Vagina (tissue), 2 donors: ENCODE data around the gene TOLLIP. TPM values are rescaled to one million over a fixed set of nuclear protein-coding genes. Genes with fewer than 3 reads are reported as not detected.

Experiments
- DNase-seq, 2 donors: peaks; one replicate each; pipeline ENCODE4 v3.0.0-alpha.2; 2017; ENCODE audit errors: extremely low spot score in 2 of 2
- H3K27ac ChIP-seq: fragments of 200-600 bp; sonication (generic); one replicate; pipeline ENCODE4 v1.5.1; 2019
- H3K27me3 ChIP-seq: fragments of 200-600 bp; sonication (generic); one replicate; pipeline ENCODE4 v1.5.1; 2019
- H3K36me3 ChIP-seq, 2 donors: fragments of 200-600 bp; sonication (generic); one replicate each; pipeline ENCODE4 v1.5.1; 2017 to 2019
- H3K4me1 ChIP-seq: fragments of 200-600 bp; sonication (generic); one replicate; pipeline ENCODE4 v1.5.1; 2019
- H3K4me3 ChIP-seq, 2 donors: fragments of 200-600 bp; sonication (generic); 1 replicate in 1 of 2; 2 replicates in 1 of 2; pipeline ENCODE4 v1.5.1; 2016 to 2019
- H3K9me3 ChIP-seq: fragments of 200-600 bp; sonication (generic); one replicate; pipeline ENCODE4 v1.5.1; 2019
- CTCF ChIP-seq, 3 experiments: fragments of 450-650 bp in 2 of 3; fragments of 200-600 bp in 1 of 3; sonication (generic) in 1 of 3; IDR thresholded peaks; one replicate each; pipeline ENCODE4 v1.5.1; 2017 to 2019; ENCODE audit warnings: antibody characterized with exemption in 3 of 3, mild to moderate bottlenecking in 2 of 3, moderate library complexity in 2 of 3
- POLR2A ChIP-seq, 2 donors: fragments of 450-650 bp; IDR thresholded peaks; one replicate each; pipeline ENCODE4 v1.6.1; 2017; ENCODE audit warnings: antibody characterized with exemption in 2 of 2, mild to moderate bottlenecking in 2 of 2, moderate library complexity in 2 of 2
- POLR2AphosphoS5 ChIP-seq, 2 donors: sonication (generic); formaldehyde crosslinking; IDR thresholded peaks; one replicate each; pipeline ENCODE4 v1.9.0; 2017; ENCODE audit warnings: antibody characterized with exemption in 2 of 2, mild to moderate bottlenecking in 2 of 2, low read depth in 1 of 2; ENCODE audit not compliant: insufficient read depth in 1 of 2
- intact Hi-C: fragments of 100-400 bp; cut with DNase I; formaldehyde crosslinking; loops from one replicate; pipeline ENCODE4 v1.15.1; 2023
- total RNA-seq: library from RNA; depleted of rRNA; stranded (reverse); fragments of >200 nt; gene quantifications from one replicate; pipeline ENCODE4 v1.2.3, GENCODE V29; 2016

The TOLLIP gene
- total RNA-seq, 1 donor from 2014 or later = 52.5 TPM

GRCh38 chr11:1232021-1232882 is 77.2 kb downstream of the TOLLIP start:
- DNase-seq = no peak
- intact Hi-C loops = no loop called here
- Histone ChIP-seq H3K27me3 (no peaks in the 10 kb centered on the region), H3K4me3 (no peak overlapping the region), H3K36me3 (no peaks in the 10 kb centered on the region), H3K9me3 (no peaks in the 10 kb centered on the region), H3K4me1 (no peaks in the 10 kb centered on the region), H3K27ac (no peak overlapping the region)
- TF ChIP-seq POLR2AphosphoS5 (IDR thresholded peaks at IDR 0.05; ENCODE audit: insufficient read depth in 1 of 2, low read depth in 1 of 2) (no peak), CTCF (IDR thresholded peaks at IDR 0.05) (no peak), POLR2A (IDR thresholded peaks at IDR 0.05) (no peak)

- Histone ChIP-seq H3K9me3 (no peaks in the 10 kb centered on the region), H3K27me3 (no peaks in the 10 kb centered on the region), H3K36me3 (no peaks in the 10 kb centered on the region), H3K4me1 (no peaks in the 10 kb centered on the region), H3K27ac (no peak overlapping the region), H3K4me3 (no peak overlapping the region)
- TF ChIP-seq CTCF (IDR thresholded peaks at IDR 0.05) (no peak), POLR2AphosphoS5 (IDR thresholded peaks at IDR 0.05; ENCODE audit: insufficient read depth in 1 of 2, low read depth in 1 of 2) (no peak), POLR2A (IDR thresholded peaks at IDR 0.05) (no peak)
- no peak for DNase-seq
- intact Hi-C loops = no loop called here
These were observed 77.9 kb downstream of the TOLLIP start for GRCh38 chr11:1231396-1232020.

- H3K36me3 ChIP-seq = no peaks in the 10 kb centered on the region
- no peaks in the 10 kb centered on the region for H3K9me3 ChIP-seq
- intact Hi-C loops = no loop called here
- no peak overlapping the region for H3K27ac ChIP-seq
- H3K4me3 ChIP-seq = no peak overlapping the region
- H3K4me1 ChIP-seq = no peaks in the 10 kb centered on the region
- TF ChIP-seq CTCF (IDR thresholded peaks at IDR 0.05) (no peak), POLR2A (IDR thresholded peaks at IDR 0.05) (no peak), POLR2AphosphoS5 (IDR thresholded peaks at IDR 0.05; ENCODE audit: insufficient read depth in 1 of 2, low read depth in 1 of 2) (no peak)
- no peaks in the 10 kb centered on the region for H3K27me3 ChIP-seq
- no peak for DNase-seq
These were observed 78.7 kb downstream of the TOLLIP start for GRCh38 chr11:1230456-1231395.

GRCh38 chr11:1230121-1230455 is 79.3 kb downstream of the TOLLIP start:
- Histone ChIP-seq H3K36me3 (no peaks in the 10 kb centered on the region), H3K27me3 (no peaks in the 10 kb centered on the region), H3K27ac (no peak overlapping the region), H3K4me3 (no peak overlapping the region), H3K4me1 (no peaks in the 10 kb centered on the region), H3K9me3 (no peaks in the 10 kb centered on the region)
- TF ChIP-seq CTCF (IDR thresholded peaks at IDR 0.05) = no peak
- TF ChIP-seq POLR2A (IDR thresholded peaks at IDR 0.05) = no peak
- no peak for TF ChIP-seq POLR2AphosphoS5 (IDR thresholded peaks at IDR 0.05; ENCODE audit: insufficient read depth in 1 of 2, low read depth in 1 of 2)
- intact Hi-C loops = no loop called here
- no peak for DNase-seq
